A673 (cell line): ENCODE results near the gene PPIG. TPM values are rescaled to one million over a fixed set of nuclear protein-coding genes. Genes with fewer than 3 reads are reported as not detected.

Experiments
- BruUV-seq: library from RNA; stranded (reverse); fragments of 400-500 nt; replicated peaks from 2 replicates; lab custom pipeline; 2021; lab: Mats Ljungman, UMichigan
- CTCF ChIA-PET: fragments of 300-600 bp; sonication (Branson Sonifier 250); formaldehyde crosslinking; loops from one replicate; lab custom pipeline; 2022; ENCODE audit warnings: antibody characterized with exemption; lab: Charles Lee
- POLR2A ChIA-PET: fragments of 300-600 bp; sonication (Branson Sonifier 250); formaldehyde crosslinking; loops from one replicate; lab custom pipeline; 2022; ENCODE audit warnings: antibody characterized with exemption; ENCODE audit not compliant: low non-redundant PET; lab: Charles Lee
- DNase-seq: peaks from one replicate; pipeline ENCODE4 v3.0.0-alpha.2; 2015; ENCODE audit warnings: low spot score
- H3K27ac ChIP-seq: fragments of 200-600 bp; sonication (generic); 2 replicates; pipeline ENCODE4 v1.5.1; 2016; ENCODE audit warnings: mixed run types, low read depth, mild to moderate bottlenecking, mixed read lengths, antibody characterized with exemption, low read length; ENCODE audit not compliant: poor library complexity, severe bottlenecking
- H3K27me3 ChIP-seq: fragments of 200-600 bp; sonication (generic); replicated peaks from 2 replicates; pipeline ENCODE4 v1.6.1; 2017; ENCODE audit warnings: mixed run types, low read depth, mild to moderate bottlenecking, mixed read lengths, antibody characterized with exemption, low read length; ENCODE audit not compliant: insufficient read depth, poor library complexity
- H3K36me3 ChIP-seq: fragments of 200-600 bp; sonication (generic); 2 replicates; pipeline ENCODE4 v1.6.1; 2016; ENCODE audit warnings: mixed run types, mild to moderate bottlenecking, mixed read lengths, antibody characterized with exemption, low read length; ENCODE audit not compliant: insufficient read depth, poor library complexity, severe bottlenecking
- H3K4me1 ChIP-seq: fragments of 200-600 bp; sonication (generic); 2 replicates; pipeline ENCODE4 v1.6.1; 2017; ENCODE audit warnings: mixed run types, mild to moderate bottlenecking, mixed read lengths, antibody characterized with exemption, low read length; ENCODE audit not compliant: insufficient read depth, poor library complexity, severe bottlenecking
- H3K4me3 ChIP-seq: fragments of 200-600 bp; sonication (generic); 2 replicates; pipeline ENCODE4 v1.5.1; 2016; ENCODE audit warnings: low read depth, mixed run types, mild to moderate bottlenecking, mixed read lengths, low read length; ENCODE audit not compliant: poor library complexity, severe bottlenecking
- H3K9me3 ChIP-seq: fragments of 200-600 bp; sonication (generic); 2 replicates; pipeline ENCODE4 v1.6.1; 2016; ENCODE audit warnings: mixed run types, low read depth, mild to moderate bottlenecking, mixed read lengths, antibody characterized with exemption, low read length; ENCODE audit not compliant: poor library complexity, severe bottlenecking
- CTCF ChIP-seq: fragments of 300-800, 200-600 bp; sonication (generic); conservative IDR thresholded peaks from 2 replicates; pipeline ENCODE4 v1.5.1; 2017; ENCODE audit warnings: low read depth, mild to moderate bottlenecking, antibody characterized with exemption, low read length, moderate library complexity, mixed read lengths
- EZH2 ChIP-seq: fragments of 200-600 bp; sonication (generic); IDR thresholded peaks from 2 replicates; pipeline ENCODE4 v1.6.1; 2017; ENCODE audit warnings: borderline replicate concordance, low read depth, mild to moderate bottlenecking, mixed read lengths, antibody characterized with exemption, low read length; ENCODE audit not compliant: poor library complexity, severe bottlenecking
- intact Hi-C: fragments of 100-400 bp; cut with micrococcal nuclease; formaldehyde crosslinking; loops from one replicate; pipeline ENCODE4 v1.10.0; 2022; ENCODE audit not compliant: unreplicated experiment
- total RNA-seq: library from RNA; stranded (reverse); gene quantifications from 2 replicates; pipeline ENCODE4 v1.2.3, GENCODE V29; 2021

PPIG gene
- total RNA-seq, 1 experiment from 2014 or later, result 69.8 TPM

GRCh38 chr2:169672406-169672805 lies 88.3 kb downstream of the PPIG start:
- H3K27me3 ChIP-seq, result no peaks in the 10 kb centered on the region
- no peaks in the 10 kb centered on the region for H3K36me3 ChIP-seq
- no peaks in the 10 kb centered on the region for H3K4me1 ChIP-seq
- ChIA-PET CTCF (no interaction called here), POLR2A (no interaction called here)
- no peak overlapping the region for H3K4me3 ChIP-seq
- no TSS peak for BruUV-seq
- H3K9me3 ChIP-seq, result no peaks in the 10 kb centered on the region
- TF ChIP-seq EZH2, result no peak
- TF ChIP-seq CTCF, result no peak
- no peak for DNase-seq
- H3K27ac ChIP-seq, result no peak overlapping the region
- intact Hi-C loops, result no loop called here

- BruUV-seq, result no TSS peak
- intact Hi-C loops, result no loop called here
- Histone ChIP-seq H3K27ac (no peak overlapping the region), H3K4me1 (no peaks in the 10 kb centered on the region), H3K4me3 (no peak overlapping the region), H3K36me3 (no peaks in the 10 kb centered on the region), H3K9me3 (no peaks in the 10 kb centered on the region), H3K27me3 (no peaks in the 10 kb centered on the region)
- no peak for TF ChIP-seq EZH2
- no peak for TF ChIP-seq CTCF
- ChIA-PET POLR2A (no interaction called here), CTCF (interaction anchor here (0.6 kb wide), 1 partner anchor 221 kb away, joined by 3 read pairs; no protein-coding TSS in a partner anchor)
- no peak for DNase-seq
Measured at GRCh38 chr2:169673106-169673505, 89.0 kb downstream of the PPIG start.

DNA sequence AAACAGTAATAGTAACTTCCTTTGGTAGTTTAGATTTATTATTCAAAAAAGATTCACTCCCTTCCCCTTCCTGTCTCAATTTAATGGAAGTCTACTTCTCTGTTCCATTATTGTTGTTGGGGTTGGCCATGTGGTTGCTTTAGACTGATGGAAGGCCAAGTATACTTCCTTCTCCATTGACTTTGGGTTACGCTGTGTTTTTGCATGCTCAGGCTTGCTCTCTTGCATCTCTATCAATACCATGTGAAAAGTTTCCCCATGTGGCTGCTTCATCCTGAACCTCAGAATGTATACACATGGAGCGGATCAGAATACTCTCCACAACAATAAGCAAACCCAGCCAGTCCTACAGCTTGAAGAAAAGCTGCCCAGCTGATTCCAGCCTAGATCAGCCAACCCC lies 89.8 kb downstream of the PPIG start:
- BruUV-seq, result no TSS peak
- Histone ChIP-seq H3K27me3 (no peaks in the 10 kb centered on the region), H3K36me3 (no peaks in the 10 kb centered on the region), H3K4me3 (no peak overlapping the region), H3K27ac (no peak overlapping the region), H3K9me3 (no peaks in the 10 kb centered on the region), H3K4me1 (no peaks in the 10 kb centered on the region)
- no peak for DNase-seq
- TF ChIP-seq CTCF (no peak), EZH2 (no peak)
- intact Hi-C loops, result no loop called here
- POLR2A ChIA-PET, result no interaction called here
- CTCF ChIA-PET, result no interaction called here
